Parathyroid adenoma (tissue), 2 donors: ENCODE data around the gene URI1.

Experiments used
- H2AFZ ChIP-seq: fragments of 300-600 bp; sonication (generic); one replicate; pipeline ENCODE4 v1.7.0; 2017; ENCODE audit warnings: antibody characterized with exemption, mild to moderate bottlenecking
- H3K27ac ChIP-seq: fragments of 300-600 bp; sonication (generic); one replicate; pipeline ENCODE4 v1.7.0; 2017
- H3K27me3 ChIP-seq: fragments of 300-600 bp; sonication (generic); one replicate; pipeline ENCODE4 v1.7.0; 2017; ENCODE audit warnings: low read length; ENCODE audit not compliant: control insufficient read depth, insufficient read depth
- H3K36me3 ChIP-seq: fragments of 300-600 bp; sonication (generic); one replicate; pipeline ENCODE4 v1.7.0; 2017; ENCODE audit warnings: low read length; ENCODE audit not compliant: control insufficient read depth, insufficient read depth
- H3K4me1 ChIP-seq: fragments of 300-600 bp; sonication (generic); one replicate; pipeline ENCODE4 v1.7.0; 2017; ENCODE audit warnings: control low read depth
- H3K4me2 ChIP-seq: fragments of 300-600 bp; sonication (generic); one replicate; pipeline ENCODE4 v1.7.0; 2017; ENCODE audit warnings: low read length
- H3K4me3 ChIP-seq: fragments of 300-600 bp; sonication (generic); one replicate; pipeline ENCODE4 v1.7.0; 2017; ENCODE audit warnings: low read depth, low read length
- H3K79me2 ChIP-seq: fragments of 300-600 bp; sonication (generic); one replicate; pipeline ENCODE4 v1.7.0; 2017; ENCODE audit warnings: control low read depth
- H3K9ac ChIP-seq: fragments of 300-600 bp; sonication (generic); one replicate; pipeline ENCODE4 v1.7.0; 2017; ENCODE audit warnings: mild to moderate bottlenecking
- H3K9me3 ChIP-seq: fragments of 300-600 bp; sonication (generic); one replicate; pipeline ENCODE4 v1.7.0; 2017; ENCODE audit warnings: low read length; ENCODE audit not compliant: control insufficient read depth
- TF ChIP-seq, protein P1 (sequence below): fragments of 300-600 bp; sonication (generic); IDR thresholded peaks from one replicate; pipeline ENCODE4 v1.7.0; 2017; ENCODE audit warnings: antibody characterized with exemption, mild to moderate bottlenecking
- donor health status: primary hyperparathyroidism.

URI1 gene

GRCh38 chr19:30065680-30066606, 123.9 kb downstream of the URI1 start:
- Histone ChIP-seq H3K4me2 (no peak overlapping the region), H3K79me2 (no peaks in the 10 kb centered on the region), H3K27me3 (no peaks in the 10 kb centered on the region), H2AFZ (no peak overlapping the region), H3K4me1 (no peaks in the 10 kb centered on the region), H3K27ac (no peak overlapping the region), H3K4me3 (no peak overlapping the region), H3K36me3 (no peaks in the 10 kb centered on the region), H3K9ac (no peak overlapping the region), H3K9me3 (no peaks in the 10 kb centered on the region)
- TF ChIP-seq, protein P1, sequence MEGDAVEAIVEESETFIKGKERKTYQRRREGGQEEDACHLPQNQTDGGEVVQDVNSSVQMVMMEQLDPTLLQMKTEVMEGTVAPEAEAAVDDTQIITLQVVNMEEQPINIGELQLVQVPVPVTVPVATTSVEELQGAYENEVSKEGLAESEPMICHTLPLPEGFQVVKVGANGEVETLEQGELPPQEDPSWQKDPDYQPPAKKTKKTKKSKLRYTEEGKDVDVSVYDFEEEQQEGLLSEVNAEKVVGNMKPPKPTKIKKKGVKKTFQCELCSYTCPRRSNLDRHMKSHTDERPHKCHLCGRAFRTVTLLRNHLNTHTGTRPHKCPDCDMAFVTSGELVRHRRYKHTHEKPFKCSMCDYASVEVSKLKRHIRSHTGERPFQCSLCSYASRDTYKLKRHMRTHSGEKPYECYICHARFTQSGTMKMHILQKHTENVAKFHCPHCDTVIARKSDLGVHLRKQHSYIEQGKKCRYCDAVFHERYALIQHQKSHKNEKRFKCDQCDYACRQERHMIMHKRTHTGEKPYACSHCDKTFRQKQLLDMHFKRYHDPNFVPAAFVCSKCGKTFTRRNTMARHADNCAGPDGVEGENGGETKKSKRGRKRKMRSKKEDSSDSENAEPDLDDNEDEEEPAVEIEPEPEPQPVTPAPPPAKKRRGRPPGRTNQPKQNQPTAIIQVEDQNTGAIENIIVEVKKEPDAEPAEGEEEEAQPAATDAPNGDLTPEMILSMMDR: no peak
